ENCODE data around the gene RAPGEF2.

DNA sequence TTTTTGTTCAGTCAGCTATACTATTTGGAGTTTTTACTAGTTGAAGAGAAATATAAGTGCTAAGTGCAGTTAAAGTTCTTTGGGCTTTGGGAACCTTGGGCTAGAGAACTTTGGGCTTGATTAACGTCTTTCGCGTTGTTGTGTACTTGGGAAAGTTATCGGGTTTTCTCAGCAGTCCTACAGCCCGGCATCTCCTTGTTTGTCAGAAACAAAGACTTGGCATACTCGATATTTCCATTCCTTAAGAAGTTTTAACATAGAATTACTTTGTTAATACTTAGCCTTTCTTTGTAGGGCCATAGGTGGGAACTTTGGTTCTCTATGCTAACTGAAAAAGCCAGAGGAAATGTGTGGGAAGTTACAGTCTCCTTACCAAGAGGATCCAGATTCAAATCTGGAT lies 28.7 kb downstream of the RAPGEF2 start:
- TF ChIP-seq CTCF (conservative IDR thresholded peaks at IDR 0.05) = no peak
- no peak for TF ChIP-seq EZH2 (IDR thresholded peaks at IDR 0.05; ENCODE audit: low read depth)

Measured in PC-9 (cell line).